Fibroblast of villous mesenchyme (primary cell): ENCODE data around the gene MKNK2. TPM values are rescaled to one million over a fixed set of nuclear protein-coding genes. Genes with fewer than 3 reads are reported as not detected.

Experiments
- DNase-seq: peaks from one replicate; pipeline ENCODE4 v3.0.0-alpha.2; 2010; ENCODE audit warnings: low read depth
- H3K4me3 ChIP-seq: 2 replicates; pipeline ENCODE4 v1.5.1; 2011; ENCODE audit warnings: low read depth, mild to moderate bottlenecking, low read length
- CTCF ChIP-seq: IDR thresholded peaks from 2 replicates; pipeline ENCODE4 v1.5.1; 2012; ENCODE audit warnings: low read depth, mild to moderate bottlenecking, low read length; ENCODE audit not compliant: insufficient read depth
- total RNA-seq: library from RNA; depleted of rRNA; stranded (reverse); fragments of >200 nt; gene quantifications from 2 replicates; pipeline ENCODE4 v1.2.3, GENCODE V29; 2012

Gene MKNK2
- 59.2 and 80.9 TPM in 2 replicates for total RNA-seq

- H3K4me3 ChIP-seq, result peak within 1 kb of the TSS; percentile 86
- DNase-seq, result peak; percentile 89
- TF ChIP-seq CTCF, result peak; percentile 39
Observed at GRCh38 chr19:2050991-2051772, at the start of gene MKNK2. TSS of gene MKNK2 (minus strand) at chr19:2051244. CDS start at chr19:2050851, 393 bp downstream.

- no peak for TF ChIP-seq CTCF
Observed at GRCh38 chr19:2100719-2101061, 49.6 kb upstream of the MKNK2 start.

GRCh38 chr19:2099937-2100718 is 49.1 kb upstream of the MKNK2 start:
- no peak for TF ChIP-seq CTCF
- DNase-seq, result no peak
- no peak overlapping the region for H3K4me3 ChIP-seq

More at GRCh38 chr19:2100719-2101061, 49.6 kb upstream of the MKNK2 start:
- H3K4me3 ChIP-seq, result no peak overlapping the region
- no peak for DNase-seq

DNA sequence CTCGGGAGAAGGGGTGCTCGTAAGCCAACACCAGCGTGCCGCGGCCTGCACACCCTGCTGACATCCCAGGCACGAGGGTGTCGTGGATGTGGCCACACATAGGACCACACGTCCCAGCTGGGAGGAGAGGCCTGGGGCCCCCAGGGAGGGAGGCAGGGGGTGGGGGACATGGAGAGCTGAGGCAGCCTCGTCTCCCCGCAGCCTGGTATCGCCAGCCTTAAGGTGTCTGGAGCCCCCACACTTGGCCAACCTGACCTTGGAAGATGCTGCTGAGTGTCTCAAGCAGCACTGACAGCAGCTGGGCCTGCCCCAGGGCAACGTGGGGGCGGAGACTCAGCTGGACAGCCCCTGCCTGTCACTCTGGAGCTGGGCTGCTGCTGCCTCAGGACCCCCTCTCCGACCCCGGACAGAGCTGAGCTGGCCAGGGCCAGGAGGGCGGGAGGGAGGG is 48.0 kb upstream of the MKNK2 start:
- no peak for DNase-seq
- TF ChIP-seq CTCF, result no peak
- no peak overlapping the region for H3K4me3 ChIP-seq

DNA sequence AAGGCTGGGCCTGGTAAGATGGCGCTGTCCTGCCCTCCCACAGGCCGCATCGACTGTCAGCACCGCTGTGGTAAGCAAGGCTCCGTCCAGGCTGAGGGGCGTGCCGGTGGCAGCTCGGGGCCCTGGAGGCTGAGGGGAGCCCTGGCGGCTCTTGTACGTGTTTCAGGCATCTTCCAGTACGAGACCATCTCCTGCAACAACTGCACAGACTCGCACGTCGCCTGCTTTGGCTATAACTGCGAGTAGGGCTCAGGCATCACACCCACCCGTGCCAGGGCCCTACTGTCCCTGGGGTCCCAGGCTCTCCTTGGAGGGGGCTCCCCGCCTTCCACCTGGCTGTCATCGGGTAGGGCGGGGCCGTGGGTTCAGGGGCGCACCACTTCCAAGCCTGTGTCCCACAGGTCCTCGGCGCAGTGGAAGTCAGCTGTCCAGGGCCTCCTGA is 46.9 kb upstream of the MKNK2 start:
- no peak for DNase-seq
- H3K4me3 ChIP-seq, result no peak overlapping the region
- TF ChIP-seq CTCF, result no peak

DNA sequence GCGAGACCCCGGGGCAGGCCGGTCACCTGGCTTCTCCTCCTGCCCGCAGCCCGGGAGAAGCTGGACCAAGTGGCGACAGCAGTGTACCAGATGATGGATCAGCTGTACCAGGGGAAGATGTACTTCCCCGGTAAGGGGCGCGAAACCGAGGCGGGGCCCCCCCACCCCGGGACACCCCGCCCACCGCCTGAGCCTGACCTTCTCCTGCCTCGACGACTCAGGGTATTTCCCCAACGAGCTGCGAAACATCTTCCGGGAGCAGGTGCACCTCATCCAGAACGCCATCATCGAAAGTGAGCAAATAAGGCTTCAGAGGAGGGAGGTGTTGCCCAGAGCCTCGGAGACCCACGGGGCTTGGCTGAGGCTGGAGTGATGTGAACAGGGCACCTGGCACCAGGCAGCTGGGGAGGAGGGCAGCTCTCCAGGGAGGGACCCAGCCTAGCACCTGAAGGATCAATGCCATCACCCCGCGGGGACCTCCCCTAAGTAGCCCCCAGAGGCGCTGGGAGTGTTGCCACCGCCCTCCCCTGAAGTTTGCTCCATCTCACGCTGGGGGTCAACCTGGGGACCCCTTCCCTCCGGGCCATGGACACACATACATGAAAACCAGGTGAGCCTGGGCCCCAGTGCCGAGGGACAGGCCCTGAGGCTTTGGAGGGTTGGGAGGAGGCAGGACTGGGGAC is 46.3 kb upstream of the MKNK2 start:
- DNase-seq, result no peak
- peak overlapping the region; percentile 59 for H3K4me3 ChIP-seq
- no peak for TF ChIP-seq CTCF
